HepG2 (cell line): ENCODE measurements around the gene FABP1. TPM values are rescaled to one million over a fixed set of nuclear protein-coding genes. Genes with fewer than 3 reads are reported as not detected.

Experiments used
- ATF3 ChIP-seq: sonication (generic); formaldehyde crosslinking; IDR thresholded peaks from 2 replicates; pipeline ENCODE4 v1.4.0; 2020; ENCODE audit warnings: missing genetic modification reagents
- CERS6 ChIP-seq: sonication (generic); formaldehyde crosslinking; IDR thresholded peaks from 2 replicates; pipeline ENCODE4 v1.5.0; 2020; ENCODE audit warnings: missing genetic modification reagents
- GLI4 ChIP-seq: sonication (generic); formaldehyde crosslinking; IDR thresholded peaks from 2 replicates; pipeline ENCODE4 v1.5.1; 2020; ENCODE audit warnings: missing genetic modification reagents, mild to moderate bottlenecking, moderate library complexity, borderline replicate concordance
- KDM6A ChIP-seq: IDR thresholded peaks from 2 replicates; pipeline ENCODE4 v1.6.1; 2016; ENCODE audit warnings: low read depth
- NFE2L1 ChIP-seq: sonication (generic); formaldehyde crosslinking; IDR thresholded peaks from 2 replicates; pipeline ENCODE4 v1.4.0; 2020; ENCODE audit warnings: missing genetic modification reagents, mild to moderate bottlenecking, borderline replicate concordance
- PBX2 ChIP-seq: IDR thresholded peaks from 2 replicates; pipeline ENCODE4 v1.6.1; 2016; ENCODE audit warnings: control low read depth
- PHF21A ChIP-seq: sonication (generic); formaldehyde crosslinking; IDR thresholded peaks from 2 replicates; pipeline ENCODE4 v1.5.0; 2020; ENCODE audit warnings: mild to moderate bottlenecking, missing genetic modification reagents
- PLRG1 ChIP-seq: fragments of 450-650 bp; conservative IDR thresholded peaks from 2 replicates; pipeline ENCODE4 v1.6.1; 2016
- POLR2G ChIP-seq: fragments of 200-400 bp; formaldehyde crosslinking; IDR thresholded peaks from 2 replicates; pipeline ENCODE4 v1.6.1; 2018; ENCODE audit warnings: mild to moderate bottlenecking, low read depth, low read length, moderate library complexity
- RBM39 ChIP-seq: fragments of 200-400 bp; formaldehyde crosslinking; IDR thresholded peaks from one replicate; pipeline ENCODE4 v1.6.1; 2018; ENCODE audit warnings: antibody characterized with exemption, mild to moderate bottlenecking, low read depth, low read length; ENCODE audit not compliant: poor library complexity, severe bottlenecking
- RERE ChIP-seq: IDR thresholded peaks from 2 replicates; pipeline ENCODE4 v1.6.1; 2016; ENCODE audit warnings: low read depth, missing genetic modification reagents, missing compliant biosample characterization
- ZBTB8A ChIP-seq: sonication (generic); formaldehyde crosslinking; IDR thresholded peaks from 2 replicates; pipeline ENCODE4 v1.4.0; 2020; ENCODE audit warnings: mild to moderate bottlenecking, low read depth, missing genetic modification reagents, borderline replicate concordance
- ZFP36L1 ChIP-seq: sonication (generic); formaldehyde crosslinking; IDR thresholded peaks from 2 replicates; pipeline ENCODE4 v1.8.0; 2022; ENCODE audit warnings: mild to moderate bottlenecking, missing genetic modification reagents, moderate library complexity
- ZFP90 ChIP-seq: sonication (generic); formaldehyde crosslinking; IDR thresholded peaks from 2 replicates; pipeline ENCODE4 v1.8.0; 2022; ENCODE audit warnings: missing genetic modification reagents, mild to moderate bottlenecking, inconsistent platforms, borderline replicate concordance
- ZFYVE20 ChIP-seq: sonication (generic); formaldehyde crosslinking; IDR thresholded peaks from 2 replicates; pipeline ENCODE4 v1.8.0; 2023; ENCODE audit warnings: low read depth, mild to moderate bottlenecking, moderate library complexity, missing genetic modification reagents, borderline replicate concordance
- ZNF3 ChIP-seq: IDR thresholded peaks from 2 replicates; pipeline ENCODE4 v1.7.0; 2017; ENCODE audit warnings: inconsistent platforms
- ZNF329 ChIP-seq: sonication (generic); formaldehyde crosslinking; IDR thresholded peaks from 2 replicates; pipeline ENCODE4 v1.9.0; 2021; ENCODE audit warnings: low read depth, mild to moderate bottlenecking, missing genetic modification reagents
- ZNF362 ChIP-seq: sonication (generic); formaldehyde crosslinking; IDR thresholded peaks from 2 replicates; pipeline ENCODE4 v1.4.0; 2020; ENCODE audit warnings: missing genetic modification reagents, mild to moderate bottlenecking, borderline replicate concordance
- ZNF570 ChIP-seq: sonication (generic); formaldehyde crosslinking; IDR thresholded peaks from 2 replicates; pipeline ENCODE4 v1.4.0; 2020; ENCODE audit warnings: mild to moderate bottlenecking, missing genetic modification reagents, borderline replicate concordance
- ZNF788 ChIP-seq: sonication (generic); formaldehyde crosslinking; IDR thresholded peaks from 2 replicates; pipeline ENCODE4 v1.5.0; 2020; ENCODE audit warnings: mild to moderate bottlenecking, missing genetic modification reagents, borderline replicate concordance
- ZNF879 ChIP-seq: sonication (generic); formaldehyde crosslinking; IDR thresholded peaks from 2 replicates; pipeline ENCODE4 v1.8.1; 2023; ENCODE audit warnings: missing genetic modification reagents
- polyA plus RNA-seq, 8 experiments: library from polyadenylated mRNA; depleted of rRNA in 3 of 8; stranded (reverse) in 7 of 8; unstranded in 1 of 8; fragments of >200 nt; fragmentation: Illumina TruSeq in 4 of 8; extraction: Trizol in 4 of 8; gene quantifications; 2 replicates each; pipeline versions ENCODE4 v1.2.1 to v1.2.3, GENCODE V29; 2011 to 2016; ENCODE audit warnings: low read depth in 4 of 8, missing spikeins in 1 of 8, mixed read lengths in 1 of 8; ENCODE audit not compliant: insufficient read depth in 1 of 8
- total RNA-seq, 5 experiments: library from RNA; depleted of rRNA; stranded (reverse); fragments of >200 nt; fragmentation: Illumina TruSeq; extraction: Trizol; gene quantifications; 2 replicates each; pipeline ENCODE4 v1.2.3, GENCODE V29; 2016; ENCODE audit warnings: low read depth in 1 of 5

FABP1 gene
- total and polyA plus RNA-seq, 2 of the 13 experiments (the other 11 are each of a cell fraction or from before 2014, with no cell fraction given), result 644 to 1,608 TPM

- peak; percentile 68; the same call in 1 of the 2 replicates for TF ChIP-seq RERE (CRISPR knock-in tag)
- no peak for TF ChIP-seq NFE2L1 (CRISPR knock-in tag)
- no peak; the same call in 1 of the 2 replicates for TF ChIP-seq ZNF362 (CRISPR knock-in tag)
- TF ChIP-seq ZNF570 (CRISPR knock-in tag), result no peak
- no peak for TF ChIP-seq ZFYVE20
- TF ChIP-seq CERS6 (CRISPR knock-in tag), result no peak
- peak; percentile 64 for TF ChIP-seq POLR2G
- no peak for TF ChIP-seq PLRG1
- peak; percentile 40; the same call in 1 of the 2 replicates for TF ChIP-seq PBX2 (CRISPR knock-in tag)
- TF ChIP-seq ZNF329 (CRISPR knock-in tag), result no peak
- peak; percentile 44; the same call in 1 of the 2 replicates for TF ChIP-seq ZNF788 (CRISPR knock-in tag)
- TF ChIP-seq KDM6A (CRISPR knock-in tag), result peak; percentile 96
- TF ChIP-seq ZFP90 (CRISPR knock-in tag), result 0 out of 2 replicates have a peak, but pooled peaks have one; percentile 37
- no peak for TF ChIP-seq ATF3 (CRISPR knock-in tag)
- TF ChIP-seq ZNF879 (CRISPR knock-in tag), result no peak
- TF ChIP-seq RBM39, result no peak
- no peak for TF ChIP-seq ZNF3
- peak; percentile 89 for TF ChIP-seq PHF21A
- no peak; the same call in 1 of the 2 replicates for TF ChIP-seq ZFP36L1 (CRISPR knock-in tag)
- TF ChIP-seq ZBTB8A (CRISPR knock-in tag), result no peak
- peak; percentile 15; the same call in 1 of the 2 replicates for TF ChIP-seq GLI4 (CRISPR knock-in tag)
Observed at GRCh38 chr2:88139203-88139702, 11.4 kb upstream of the FABP1 start (continued).
